Panc1 (cell line): Measurements from ENCODE around the gene DOCK3. TPM values are rescaled to one million over a fixed set of nuclear protein-coding genes. Genes with fewer than 3 reads are reported as not detected.
"Not testable (repeated sequence)": the region's sequence is repeated elsewhere in the genome, so short reads cannot be mapped to it uniquely, and the experiment has no call there.

ENCODE experiments used
- ATAC-seq: fragments of 200-7000 bp; cut with Tn5 transposase; 2 replicates; pipeline ENCODE4 v1.9.1; 2020; ENCODE audit warnings: mild to moderate bottlenecking, moderate library complexity
- BruUV-seq: library from RNA; stranded (reverse); fragments of 400-500 nt; replicated peaks from 2 replicates; lab custom pipeline; 2021; lab: Mats Ljungman, UMichigan
- CTCF ChIA-PET: fragments of 300-600 bp; sonication (Branson Sonifier 250); formaldehyde crosslinking; loops from one replicate; lab custom pipeline; 2022; ENCODE audit warnings: antibody characterized with exemption; lab: Charles Lee
- POLR2A ChIA-PET: fragments of 300-600 bp; sonication (Branson Sonifier 250); formaldehyde crosslinking; loops from one replicate; lab custom pipeline; 2022; ENCODE audit warnings: antibody characterized with exemption; lab: Charles Lee
- DNase-seq: peaks from one replicate; pipeline ENCODE4 v3.0.0-alpha.2; 2010; ENCODE audit warnings: low read depth, low spot score
- H3K27ac ChIP-seq: 2 replicates; pipeline ENCODE4 v1.5.1; 2011; ENCODE audit warnings: mild to moderate bottlenecking, low read length, inconsistent platforms
- H3K27me3 ChIP-seq: fragments of 200-500 bp; sonication (Bioruptor generic); 2 replicates; pipeline ENCODE4 v1.6.0; 2014; ENCODE audit warnings: low read length, inconsistent platforms; ENCODE audit not compliant: control insufficient read depth, insufficient read depth
- H3K36me3 ChIP-seq: fragments of 200-500 bp; sonication (Bioruptor generic); 2 replicates; pipeline ENCODE4 v1.5.1; 2014; ENCODE audit warnings: inconsistent platforms, mild to moderate bottlenecking, low read length, moderate library complexity; ENCODE audit not compliant: control insufficient read depth, insufficient read depth
- H3K4me1 ChIP-seq: 2 replicates; pipeline ENCODE4 v1.5.1; 2011; ENCODE audit warnings: inconsistent platforms, mild to moderate bottlenecking, low read length, moderate library complexity; ENCODE audit not compliant: control insufficient read depth, insufficient read depth
- H3K4me3 ChIP-seq, 2 experiments: 2 replicates each; pipeline ENCODE4 v1.5.1; 2011 to 2012; ENCODE audit warnings: low read depth in 2 of 2, low read length in 2 of 2, mild to moderate bottlenecking in 2 of 2, inconsistent platforms in 1 of 2, moderate library complexity in 1 of 2
- H3K9me3 ChIP-seq: fragments of 200-500 bp; sonication (Bioruptor generic); 2 replicates; pipeline ENCODE4 v1.5.1; 2014; ENCODE audit warnings: low read depth, mild to moderate bottlenecking, inconsistent platforms, low read length, moderate library complexity; ENCODE audit not compliant: control insufficient read depth, insufficient read depth
- POLR2AphosphoS5 ChIP-seq: IDR thresholded peaks from 2 replicates; pipeline ENCODE4 v1.6.1; 2012; ENCODE audit warnings: mild to moderate bottlenecking, low read depth, low read length, moderate library complexity
- SIN3A ChIP-seq: IDR thresholded peaks from 2 replicates; pipeline ENCODE4 v1.6.1; 2012; ENCODE audit warnings: low read depth, mild to moderate bottlenecking, low read length, moderate library complexity, borderline replicate concordance; ENCODE audit not compliant: insufficient read depth
- TCF7L2 ChIP-seq: IDR thresholded peaks from 2 replicates; pipeline ENCODE4 v1.6.1; 2011; ENCODE audit warnings: mild to moderate bottlenecking, low read depth, low read length, inconsistent platforms
- in situ Hi-C: cut with HindIII; loops from 2 replicates; pipeline ENCODE4 v1.10.0; 2016; ENCODE audit warnings: low sequenced_read_pairs, low pct_unique_long_range_greater_than_20kb
- intact Hi-C: fragments of 100-400 bp; cut with micrococcal nuclease; formaldehyde crosslinking; loops from one replicate; pipeline ENCODE4 v1.10.0; 2022; ENCODE audit not compliant: unreplicated experiment
- total RNA-seq: library from RNA; stranded (reverse); gene quantifications from one replicate; pipeline ENCODE4 v1.2.1, GENCODE V29; 2021; ENCODE audit not compliant: unreplicated experiment
- TF ChIP-seq, protein P1 (sequence below), 2 experiments: IDR thresholded peaks; 2 replicates each; pipeline ENCODE4 v1.6.1; 2011 to 2012; ENCODE audit warnings: low read depth in 2 of 2, control low read depth in 1 of 2, low read length in 1 of 2, mild to moderate bottlenecking in 1 of 2, moderate library complexity in 1 of 2; ENCODE audit not compliant: insufficient read depth in 1 of 2
- TF ChIP-seq, protein P2 (sequence below): fragments of 450-650 bp; IDR thresholded peaks from 2 replicates; pipeline ENCODE4 v1.5.1; 2017; ENCODE audit warnings: mild to moderate bottlenecking

DOCK3 gene
- total RNA-seq, 1 experiment from 2014 or later, result 0.21 TPM

DNA sequence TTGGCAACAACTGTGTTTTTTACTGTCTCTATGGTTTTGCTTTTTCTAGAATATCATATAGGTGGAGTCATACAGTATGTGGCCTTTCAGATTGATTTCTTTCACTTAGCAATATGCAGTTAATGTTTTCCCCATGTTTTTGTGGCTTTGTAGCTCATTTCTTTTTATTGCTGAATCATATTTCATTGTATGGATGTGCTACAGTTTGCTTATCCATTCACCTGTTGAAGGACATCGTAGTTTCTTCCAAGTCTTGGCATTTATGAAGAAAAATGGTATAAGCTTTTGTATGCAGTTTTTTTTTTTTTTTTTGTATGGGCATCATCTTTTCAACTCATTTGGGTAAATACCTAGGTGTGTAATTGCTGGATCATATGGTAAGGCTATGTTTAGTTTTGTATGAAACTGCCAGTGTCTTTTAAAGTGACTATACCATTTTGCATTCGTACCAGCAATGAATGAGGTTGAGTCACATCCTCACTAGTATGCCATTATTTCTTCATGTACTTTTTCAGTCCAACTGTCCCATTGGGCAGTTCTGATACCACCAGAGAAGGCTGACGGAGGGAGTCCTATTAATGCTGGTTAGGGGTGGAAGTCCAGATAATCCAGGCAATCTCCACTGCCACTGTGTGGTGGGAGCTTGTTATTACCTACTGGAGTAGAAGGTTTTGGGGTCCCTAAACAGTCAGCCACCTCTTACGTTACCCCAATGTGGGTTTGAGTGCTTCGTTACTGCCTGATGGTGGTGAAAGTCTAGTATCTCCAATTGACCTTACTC is 210.5 kb downstream of the DOCK3 start:
- Histone ChIP-seq H3K27me3 (no peaks in the 10 kb centered on the region), H3K27ac (no peak overlapping the region), H3K4me3 (no peak overlapping the region), H3K4me1 (no peaks in the 10 kb centered on the region), H3K9me3 (no peaks in the 10 kb centered on the region), H3K36me3 (no peaks in the 10 kb centered on the region)
- BruUV-seq, result no TSS peak
- ChIA-PET CTCF (no interaction called here), POLR2A (no interaction called here)
- intact Hi-C loops, result no loop called here
- no peak for ATAC-seq
- DNase-seq, result no peak
- no peak for TF ChIP-seq TCF7L2
- no peak for TF ChIP-seq SIN3A
- TF ChIP-seq, protein P1, sequence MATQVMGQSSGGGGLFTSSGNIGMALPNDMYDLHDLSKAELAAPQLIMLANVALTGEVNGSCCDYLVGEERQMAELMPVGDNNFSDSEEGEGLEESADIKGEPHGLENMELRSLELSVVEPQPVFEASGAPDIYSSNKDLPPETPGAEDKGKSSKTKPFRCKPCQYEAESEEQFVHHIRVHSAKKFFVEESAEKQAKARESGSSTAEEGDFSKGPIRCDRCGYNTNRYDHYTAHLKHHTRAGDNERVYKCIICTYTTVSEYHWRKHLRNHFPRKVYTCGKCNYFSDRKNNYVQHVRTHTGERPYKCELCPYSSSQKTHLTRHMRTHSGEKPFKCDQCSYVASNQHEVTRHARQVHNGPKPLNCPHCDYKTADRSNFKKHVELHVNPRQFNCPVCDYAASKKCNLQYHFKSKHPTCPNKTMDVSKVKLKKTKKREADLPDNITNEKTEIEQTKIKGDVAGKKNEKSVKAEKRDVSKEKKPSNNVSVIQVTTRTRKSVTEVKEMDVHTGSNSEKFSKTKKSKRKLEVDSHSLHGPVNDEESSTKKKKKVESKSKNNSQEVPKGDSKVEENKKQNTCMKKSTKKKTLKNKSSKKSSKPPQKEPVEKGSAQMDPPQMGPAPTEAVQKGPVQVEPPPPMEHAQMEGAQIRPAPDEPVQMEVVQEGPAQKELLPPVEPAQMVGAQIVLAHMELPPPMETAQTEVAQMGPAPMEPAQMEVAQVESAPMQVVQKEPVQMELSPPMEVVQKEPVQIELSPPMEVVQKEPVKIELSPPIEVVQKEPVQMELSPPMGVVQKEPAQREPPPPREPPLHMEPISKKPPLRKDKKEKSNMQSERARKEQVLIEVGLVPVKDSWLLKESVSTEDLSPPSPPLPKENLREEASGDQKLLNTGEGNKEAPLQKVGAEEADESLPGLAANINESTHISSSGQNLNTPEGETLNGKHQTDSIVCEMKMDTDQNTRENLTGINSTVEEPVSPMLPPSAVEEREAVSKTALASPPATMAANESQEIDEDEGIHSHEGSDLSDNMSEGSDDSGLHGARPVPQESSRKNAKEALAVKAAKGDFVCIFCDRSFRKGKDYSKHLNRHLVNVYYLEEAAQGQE (IDR thresholded peaks at IDR 0.05; ENCODE audit: insufficient read depth in 1 of 2, low read depth in 2 of 2, low read length in 1 of 2), result no peak
- no peak for TF ChIP-seq POLR2AphosphoS5
- TF ChIP-seq, protein P2, sequence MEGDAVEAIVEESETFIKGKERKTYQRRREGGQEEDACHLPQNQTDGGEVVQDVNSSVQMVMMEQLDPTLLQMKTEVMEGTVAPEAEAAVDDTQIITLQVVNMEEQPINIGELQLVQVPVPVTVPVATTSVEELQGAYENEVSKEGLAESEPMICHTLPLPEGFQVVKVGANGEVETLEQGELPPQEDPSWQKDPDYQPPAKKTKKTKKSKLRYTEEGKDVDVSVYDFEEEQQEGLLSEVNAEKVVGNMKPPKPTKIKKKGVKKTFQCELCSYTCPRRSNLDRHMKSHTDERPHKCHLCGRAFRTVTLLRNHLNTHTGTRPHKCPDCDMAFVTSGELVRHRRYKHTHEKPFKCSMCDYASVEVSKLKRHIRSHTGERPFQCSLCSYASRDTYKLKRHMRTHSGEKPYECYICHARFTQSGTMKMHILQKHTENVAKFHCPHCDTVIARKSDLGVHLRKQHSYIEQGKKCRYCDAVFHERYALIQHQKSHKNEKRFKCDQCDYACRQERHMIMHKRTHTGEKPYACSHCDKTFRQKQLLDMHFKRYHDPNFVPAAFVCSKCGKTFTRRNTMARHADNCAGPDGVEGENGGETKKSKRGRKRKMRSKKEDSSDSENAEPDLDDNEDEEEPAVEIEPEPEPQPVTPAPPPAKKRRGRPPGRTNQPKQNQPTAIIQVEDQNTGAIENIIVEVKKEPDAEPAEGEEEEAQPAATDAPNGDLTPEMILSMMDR, result 0 out of 2 replicates have a peak, but pooled peaks have one; percentile 18
- in situ Hi-C loops, result no loop called here

DNA sequence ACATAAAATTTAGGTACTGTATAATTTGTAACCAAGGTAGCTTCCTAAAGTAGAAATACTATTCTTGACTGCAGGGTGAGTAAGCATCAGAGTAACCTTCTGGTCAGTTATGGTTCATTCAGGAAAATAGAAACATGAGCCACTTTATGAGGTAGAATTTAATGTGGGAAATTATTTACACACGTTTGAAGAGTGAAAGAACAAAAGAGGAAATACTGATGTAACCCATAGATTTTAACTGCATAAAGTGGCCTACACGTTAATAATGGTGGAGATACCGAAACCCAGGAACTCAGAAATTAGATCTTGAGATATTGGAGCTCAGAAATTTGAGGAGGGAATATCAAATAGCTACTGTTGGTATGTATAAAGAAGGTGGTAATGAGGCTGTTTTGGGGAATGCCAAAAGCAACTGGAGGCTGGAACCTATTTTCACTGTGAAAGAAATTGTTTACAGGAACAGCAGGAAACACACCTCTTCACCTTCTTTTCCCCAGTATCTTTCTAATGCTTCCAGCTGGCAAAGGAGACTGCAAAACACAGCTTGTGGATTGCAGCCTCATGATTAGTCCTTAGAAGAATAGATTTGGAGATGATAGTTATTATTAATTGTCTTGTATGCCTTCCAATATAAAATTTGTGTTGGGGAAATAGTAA is 216.1 kb downstream of the DOCK3 start:
- BruUV-seq, result no TSS peak
- ChIA-PET CTCF (no interaction called here), POLR2A (no interaction called here)
- Histone ChIP-seq H3K4me1 (no peaks in the 10 kb centered on the region), H3K27ac (no peak overlapping the region), H3K36me3 (no peaks in the 10 kb centered on the region), H3K27me3 (no peaks in the 10 kb centered on the region), H3K4me3 (no peak overlapping the region), H3K9me3 (no peaks in the 10 kb centered on the region)
- intact Hi-C loops (no loop called here), in situ Hi-C loops (no loop called here)
- TF ChIP-seq SIN3A (no peak), POLR2AphosphoS5 (no peak), TCF7L2 (no peak)
- TF ChIP-seq, protein P1 (IDR thresholded peaks at IDR 0.05; ENCODE audit: insufficient read depth in 1 of 2, low read depth in 2 of 2, low read length in 1 of 2), result no peak
- TF ChIP-seq, protein P2, result no peak
- no peak for DNase-seq
- no peak for ATAC-seq

DNA sequence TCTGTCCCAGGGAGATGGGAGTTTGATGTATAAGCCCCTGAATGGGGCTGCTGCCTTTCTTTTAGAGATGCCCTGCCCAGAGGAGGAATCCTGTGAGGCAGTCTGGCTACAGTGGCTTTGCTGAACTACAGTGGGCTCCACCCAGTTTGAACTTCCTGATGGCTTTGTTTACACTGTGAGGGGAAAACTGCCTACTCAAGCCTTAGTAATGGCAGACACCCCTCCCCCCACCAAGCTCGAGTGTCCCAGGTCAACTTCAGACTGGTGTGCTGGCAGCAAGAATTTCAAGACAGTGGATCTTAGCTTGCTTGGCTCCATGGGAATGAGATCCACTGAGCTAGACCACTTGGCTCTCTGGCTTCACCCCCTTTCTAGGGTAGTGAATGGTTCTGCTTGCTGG is 226.4 kb downstream of the DOCK3 start:
- BruUV-seq, in situ Hi-C loops, intact Hi-C loops, H3K4me3 ChIP-seq, H3K4me1 ChIP-seq, CTCF ChIA-PET, H3K27ac ChIP-seq, H3K27me3 ChIP-seq, H3K36me3 ChIP-seq, DNase-seq, H3K9me3 ChIP-seq, ATAC-seq, POLR2A ChIA-PET: not testable (repeated sequence)
